CD4-positive, CD25-positive, alpha-beta regulatory T cell (primary cell): ENCODE results near the gene PRSS35. TPM values are rescaled to one million over a fixed set of nuclear protein-coding genes. Genes with fewer than 3 reads are reported as not detected.
"Not testable (repeated sequence)": the region's sequence is repeated elsewhere in the genome, so short reads cannot be mapped to it uniquely, and the experiment has no call there.

Source experiments
- ATAC-seq, 2 donors: fragments of 150-1000 bp; cut with Tn5 transposase; one replicate each; pipeline ENCODE4 v1.10.0; 2021; ENCODE audit warnings: low read depth in 2 of 2, moderate number of reproducible peaks in 2 of 2, moderate library complexity in 1 of 2
- DNase-seq, 3 donors: peaks; one replicate each; pipeline versions ENCODE4 v3.0.0 to v3.0.0-alpha.2; 2012 to 2022; ENCODE audit warnings: mixed read lengths in 1 of 3
- H3K27ac ChIP-seq: one replicate; pipeline ENCODE4 v1.7.0; 2013; ENCODE audit warnings: mild to moderate bottlenecking, low read length; ENCODE audit not compliant: insufficient read depth, poor library complexity, severe bottlenecking
- H3K27me3 ChIP-seq: one replicate; pipeline ENCODE4 v1.7.0; 2013; ENCODE audit warnings: low read length; ENCODE audit not compliant: control insufficient read depth, insufficient read depth
- H3K36me3 ChIP-seq: one replicate; pipeline ENCODE4 v1.7.0; 2013; ENCODE audit warnings: mild to moderate bottlenecking, low read length, moderate library complexity; ENCODE audit not compliant: control insufficient read depth, insufficient read depth
- H3K4me1 ChIP-seq: 2 replicates; pipeline ENCODE4 v1.7.0; 2013; ENCODE audit warnings: mild to moderate bottlenecking, low read length; ENCODE audit not compliant: insufficient read depth, control insufficient read depth, poor library complexity, severe bottlenecking
- H3K4me3 ChIP-seq: one replicate; pipeline ENCODE4 v1.7.0; 2013; ENCODE audit warnings: low read depth, mild to moderate bottlenecking, low read length, moderate library complexity
- H3K9me3 ChIP-seq, 2 experiments: 1 replicate in 1 of 2; 2 replicates in 1 of 2; pipeline ENCODE4 v1.7.0; 2013; ENCODE audit warnings: low read length in 2 of 2, mild to moderate bottlenecking in 1 of 2, moderate library complexity in 1 of 2; ENCODE audit not compliant: control insufficient read depth in 2 of 2
- H3K27ac Mint-ChIP-seq, 3 donors: one replicate each; pipeline ENCODE4 v1.8.0; 2020 to 2022; ENCODE audit warnings: mild to moderate bottlenecking in 3 of 3, mixed read lengths in 3 of 3, moderate library complexity in 2 of 3
- H3K27me3 Mint-ChIP-seq: one replicate; pipeline ENCODE4 v1.8.0; 2022; ENCODE audit warnings: mild to moderate bottlenecking, mixed read lengths
- H3K36me3 Mint-ChIP-seq: one replicate; pipeline ENCODE4 v1.8.0; 2020; ENCODE audit warnings: mixed read lengths
- H3K4me1 Mint-ChIP-seq, 4 donors: one replicate each; pipeline ENCODE4 v1.8.0; 2020 to 2022; ENCODE audit warnings: mixed read lengths in 4 of 4, mild to moderate bottlenecking in 1 of 4
- H3K4me3 Mint-ChIP-seq, 4 donors: one replicate each; pipeline ENCODE4 v1.8.0; 2020 to 2022; ENCODE audit warnings: mild to moderate bottlenecking in 4 of 4, mixed read lengths in 4 of 4, moderate library complexity in 3 of 4
- H3K9me3 Mint-ChIP-seq, 7 donors: one replicate each; pipeline ENCODE4 v1.8.0; 2020 to 2022; ENCODE audit warnings: mixed read lengths in 7 of 7, mild to moderate bottlenecking in 3 of 7, moderate library complexity in 2 of 7
- polyA plus RNA-seq, 4 donors: library from polyadenylated mRNA; unstranded; fragments of 300-500 nt; fragmentation: Illumina TruSeq; gene quantifications; one replicate each; pipeline ENCODE4 v1.2.3, GENCODE V29; 2021
- total RNA-seq: library from RNA; stranded (reverse); gene quantifications from one replicate; pipeline ENCODE4 v1.2.3, GENCODE V29; 2022

PRSS35 gene
- total and polyA plus RNA-seq, 5 donors from 2014 or later, result not detected

DNA sequence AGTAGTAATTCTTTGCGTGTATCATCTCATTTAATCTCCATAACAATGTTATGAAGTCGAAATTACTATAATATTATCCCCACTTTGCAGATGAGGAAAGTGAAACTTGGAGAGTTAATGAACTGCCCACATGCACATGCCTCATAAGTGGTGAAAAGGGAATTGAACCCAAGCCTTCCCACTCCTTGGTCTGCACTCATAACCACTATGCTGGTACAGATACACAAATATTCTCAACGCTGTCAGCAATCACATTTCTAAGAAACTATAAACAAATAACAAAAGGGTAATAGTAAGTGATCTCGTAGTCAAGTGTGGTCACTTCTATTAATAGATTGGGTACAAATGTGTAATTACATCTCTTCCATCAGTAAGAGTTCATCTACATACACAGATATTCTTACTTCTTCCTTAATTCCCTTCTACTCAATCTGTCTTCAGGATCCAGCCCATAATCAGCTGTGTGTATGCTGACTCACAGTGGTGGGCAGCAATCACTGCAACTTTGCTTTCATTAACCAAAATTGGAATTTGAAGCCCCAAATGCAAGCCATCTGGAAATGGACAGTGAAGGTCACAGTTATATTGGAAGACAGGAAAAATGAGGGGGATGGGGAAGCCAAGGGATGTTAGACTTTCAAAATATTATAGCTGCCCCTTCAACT, 6.6 kb downstream of the PRSS35 start:
- H3K4me1 ChIP-seq, result no peaks in the 10 kb centered on the region
- no peak overlapping the region for H3K4me3 Mint-ChIP-seq
- no peak for DNase-seq
- no peaks in the 10 kb centered on the region for H3K36me3 ChIP-seq
- H3K27me3 Mint-ChIP-seq, result peaks cover 12% of the 10 kb centered on the region
- ATAC-seq, result no peak
- no peak overlapping the region for H3K27ac Mint-ChIP-seq
- no peak overlapping the region for H3K27ac ChIP-seq
- H3K36me3 Mint-ChIP-seq, result no peaks in the 10 kb centered on the region
- no peaks in the 10 kb centered on the region for H3K9me3 ChIP-seq
- H3K9me3 Mint-ChIP-seq, result peaks cover 0 to 2% (median 0%) of the 10 kb centered on the region in 7 donors
- H3K4me1 Mint-ChIP-seq, result no peaks in the 10 kb centered on the region
- peaks cover 3% of the 10 kb centered on the region for H3K27me3 ChIP-seq
- no peak overlapping the region for H3K4me3 ChIP-seq

DNA sequence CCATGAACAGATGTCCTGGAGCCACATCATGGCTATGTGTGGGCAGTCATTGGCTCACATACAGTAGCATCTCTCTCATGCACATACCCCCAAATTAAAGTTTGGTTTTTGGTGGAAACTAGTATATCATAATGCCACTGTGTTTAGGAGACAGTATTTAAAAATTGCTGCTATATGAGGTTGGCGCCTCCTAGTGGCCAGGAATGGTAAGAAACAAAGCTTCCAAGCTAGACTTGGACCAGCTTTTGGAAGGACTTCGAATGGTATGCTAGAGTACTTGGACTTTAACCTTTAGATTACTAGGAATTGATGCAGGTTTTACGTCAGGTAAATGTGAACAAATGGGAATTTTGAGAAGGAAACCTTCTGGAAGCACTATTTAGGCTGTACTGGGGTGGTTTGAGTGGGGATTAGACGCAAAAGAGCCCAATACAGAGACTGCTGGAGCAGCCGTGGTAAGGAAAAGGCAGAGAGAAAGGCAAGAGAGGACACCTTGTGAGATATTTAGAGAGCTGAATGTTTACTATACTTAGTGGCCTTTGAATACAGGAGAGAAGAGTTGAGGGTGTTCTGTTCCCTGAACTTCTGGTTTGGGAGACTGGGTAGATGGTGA, 23.8 kb downstream of the PRSS35 start:
- H3K27me3 Mint-ChIP-seq, result peaks cover 4% of the 10 kb centered on the region
- peak in 1 of 3 donors; percentile 59 for DNase-seq

DNA sequence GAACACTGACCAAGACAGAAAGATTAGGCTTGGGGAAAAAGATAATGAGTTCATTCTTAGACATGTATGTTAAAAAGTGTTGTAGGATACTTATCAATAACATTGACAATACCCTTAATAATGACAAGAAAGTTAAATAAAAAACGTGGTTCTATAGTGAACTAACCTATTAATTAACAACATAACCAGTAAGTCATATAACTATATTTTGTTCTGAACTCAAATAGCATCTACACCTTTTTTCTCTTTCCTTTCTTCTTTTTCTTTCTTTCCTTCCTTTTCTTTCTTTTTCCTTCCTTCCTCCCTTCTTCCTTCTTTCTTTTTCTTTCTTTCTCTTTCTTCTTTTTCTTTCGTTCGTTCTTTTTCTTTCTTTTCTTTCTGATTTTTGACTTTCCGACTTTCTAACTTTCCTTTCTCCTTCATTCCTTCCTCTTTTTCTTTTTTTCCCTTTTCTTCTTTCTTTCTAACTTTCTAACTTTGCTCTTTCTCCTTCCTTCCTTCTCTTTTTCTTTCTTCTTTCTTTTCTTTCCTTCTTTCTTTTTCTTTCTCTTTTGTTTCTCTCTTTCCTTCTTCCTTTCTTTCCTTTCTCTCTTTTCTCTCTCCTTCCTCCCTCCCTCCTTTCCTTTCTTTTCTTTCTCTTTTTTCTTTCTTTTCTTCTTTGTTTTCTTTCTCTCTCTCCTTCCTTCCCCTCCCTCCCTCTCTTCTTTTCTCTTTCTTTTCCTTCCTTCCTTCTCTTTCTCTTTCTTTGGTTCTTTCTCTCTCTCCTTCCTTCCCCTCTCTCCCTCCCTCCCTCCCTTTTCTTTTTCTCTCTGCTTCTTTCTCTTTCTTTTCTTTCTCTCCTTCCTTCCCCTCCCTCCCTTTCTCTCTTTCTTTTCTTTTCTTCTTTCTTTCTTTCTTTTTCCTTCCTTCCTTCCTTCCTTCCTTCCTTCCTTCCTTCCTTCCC, 24.6 kb downstream of the PRSS35 start:
- Mint-ChIP-seq H3K4me1 (no peaks in the 10 kb centered on the region), H3K27ac (no peak overlapping the region), H3K9me3 (peaks cover 0 to 3% (median 0%) of the 10 kb centered on the region in 7 donors)

More for the DNA sequence above, 23.8 kb downstream of the PRSS35 start:
- Histone ChIP-seq H3K4me3 (no peak overlapping the region), H3K27me3 (no peaks in the 10 kb centered on the region), H3K27ac (no peak overlapping the region), H3K9me3 (no peaks in the 10 kb centered on the region), H3K4me1 (no peaks in the 10 kb centered on the region), H3K36me3 (no peaks in the 10 kb centered on the region)
- Mint-ChIP-seq H3K4me3 (no peak overlapping the region), H3K27ac (no peak overlapping the region), H3K4me1 (no peaks in the 10 kb centered on the region), H3K9me3 (peaks cover 0 to 2% (median 0%) of the 10 kb centered on the region in 7 donors), H3K36me3 (no peaks in the 10 kb centered on the region)
- no peak for ATAC-seq

DNA sequence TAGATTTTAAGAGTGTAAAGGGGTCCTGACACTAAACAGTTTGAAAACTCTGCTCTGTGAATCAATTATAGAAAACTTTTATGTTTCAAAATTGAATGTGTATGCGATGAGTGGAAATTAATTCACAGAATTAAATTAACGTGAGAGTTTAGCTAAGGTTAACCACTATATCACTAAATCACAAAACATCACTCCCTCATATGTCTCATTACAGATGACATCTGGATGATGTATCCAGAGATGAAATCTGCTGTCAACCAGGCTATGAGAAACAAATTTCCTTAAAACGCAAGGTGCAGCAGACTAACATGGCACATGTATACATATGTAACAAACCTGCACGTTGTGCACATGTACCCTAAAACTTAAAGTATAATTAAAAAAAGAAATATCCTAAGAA, 27.3 kb downstream of the PRSS35 start:
- Histone ChIP-seq H3K4me3 (no peak overlapping the region), H3K4me1 (no peaks in the 10 kb centered on the region), H3K9me3 (no peaks in the 10 kb centered on the region), H3K36me3 (no peaks in the 10 kb centered on the region), H3K27me3 (no peaks in the 10 kb centered on the region), H3K27ac (no peak overlapping the region)
- no peak overlapping the region for H3K4me3 Mint-ChIP-seq
- no peak for DNase-seq
- H3K36me3 Mint-ChIP-seq, result no peaks in the 10 kb centered on the region
- peaks cover 0 to 4% (median 0%) of the 10 kb centered on the region in 7 donors for H3K9me3 Mint-ChIP-seq
- no peak overlapping the region for H3K27ac Mint-ChIP-seq
- ATAC-seq, result no peak
- H3K27me3 Mint-ChIP-seq, result peaks cover 6% of the 10 kb centered on the region
- H3K4me1 Mint-ChIP-seq, result no peaks in the 10 kb centered on the region

More for the DNA sequence above, 24.6 kb downstream of the PRSS35 start:
- H3K36me3 Mint-ChIP-seq, result no peaks in the 10 kb centered on the region
- no peaks in the 10 kb centered on the region for H3K27me3 ChIP-seq
- H3K36me3 ChIP-seq, result no peaks in the 10 kb centered on the region
- ATAC-seq, result no peak
- H3K4me3 Mint-ChIP-seq, result no peak overlapping the region
- H3K4me3 ChIP-seq, result no peak overlapping the region
- no peak for DNase-seq
- H3K9me3 ChIP-seq, result no peaks in the 10 kb centered on the region
- H3K27ac ChIP-seq, result no peak overlapping the region
- no peaks in the 10 kb centered on the region for H3K4me1 ChIP-seq
- H3K27me3 Mint-ChIP-seq, result peaks cover 4% of the 10 kb centered on the region

DNA sequence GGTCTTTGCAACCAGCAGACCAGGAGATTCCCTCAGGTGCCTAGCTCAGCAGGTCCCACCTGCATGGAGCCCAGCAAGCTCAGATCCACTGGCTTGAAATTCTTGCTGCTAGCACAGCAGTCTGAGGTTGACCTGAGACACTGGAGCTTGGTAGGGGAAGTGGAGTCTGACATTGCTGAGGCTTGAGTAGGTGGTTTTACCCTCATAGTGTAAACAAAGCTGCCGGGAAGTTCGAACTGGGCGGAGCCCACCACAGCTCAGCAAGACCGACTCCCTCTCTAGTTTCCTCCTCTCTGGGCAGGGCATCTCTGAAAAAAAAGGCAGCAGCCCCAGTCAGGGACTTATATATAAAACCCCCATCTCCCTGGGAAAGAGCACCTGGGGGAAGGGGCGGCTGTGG, 34.3 kb downstream of the PRSS35 start:
- Mint-ChIP-seq H3K4me3 (no peak overlapping the region), H3K27ac (no peak overlapping the region), H3K36me3 (no peaks in the 10 kb centered on the region), H3K9me3 (peaks cover 0 to 10% (median 4%) of the 10 kb centered on the region in 7 donors), H3K27me3 (peaks cover 4% of the 10 kb centered on the region), H3K4me1 (no peaks in the 10 kb centered on the region)
- no peak overlapping the region for H3K27ac ChIP-seq
- H3K4me3 ChIP-seq, result no peak overlapping the region
- H3K27me3 ChIP-seq, result no peaks in the 10 kb centered on the region
- DNase-seq, result peak in 1 of 3 donors; percentile 30
- ATAC-seq, result no peak
- H3K9me3 ChIP-seq, result no peaks in the 10 kb centered on the region
- no peaks in the 10 kb centered on the region for H3K4me1 ChIP-seq
- no peaks in the 10 kb centered on the region for H3K36me3 ChIP-seq

DNA sequence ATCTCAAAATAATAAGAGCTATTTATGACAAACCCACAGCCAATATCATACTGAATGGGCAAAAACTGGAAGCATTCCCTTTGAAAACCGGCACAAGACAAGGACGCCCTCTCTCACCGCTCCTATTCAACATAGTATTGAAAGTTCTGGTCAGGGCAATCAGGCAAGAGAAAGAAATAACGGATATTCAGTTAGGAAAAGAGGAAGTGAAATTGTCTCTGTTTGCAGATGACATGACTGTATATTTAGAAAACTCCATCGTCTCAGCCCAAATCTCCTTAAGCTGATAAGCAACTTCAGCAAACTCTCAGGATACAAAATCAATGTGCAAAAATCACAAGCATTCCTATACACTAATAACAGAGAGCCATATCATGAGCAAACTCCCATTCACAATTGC, 38.1 kb downstream of the PRSS35 start:
- DNase-seq, H3K27ac ChIP-seq, H3K4me1 ChIP-seq, H3K4me3 Mint-ChIP-seq, H3K9me3 Mint-ChIP-seq, H3K36me3 ChIP-seq, H3K9me3 ChIP-seq, H3K27me3 ChIP-seq, ATAC-seq, H3K4me1 Mint-ChIP-seq, H3K36me3 Mint-ChIP-seq, H3K4me3 ChIP-seq, H3K27me3 Mint-ChIP-seq: not testable (repeated sequence)
- peak overlapping the region in 1 of 3 donors; percentile 14 for H3K27ac Mint-ChIP-seq

DNA sequence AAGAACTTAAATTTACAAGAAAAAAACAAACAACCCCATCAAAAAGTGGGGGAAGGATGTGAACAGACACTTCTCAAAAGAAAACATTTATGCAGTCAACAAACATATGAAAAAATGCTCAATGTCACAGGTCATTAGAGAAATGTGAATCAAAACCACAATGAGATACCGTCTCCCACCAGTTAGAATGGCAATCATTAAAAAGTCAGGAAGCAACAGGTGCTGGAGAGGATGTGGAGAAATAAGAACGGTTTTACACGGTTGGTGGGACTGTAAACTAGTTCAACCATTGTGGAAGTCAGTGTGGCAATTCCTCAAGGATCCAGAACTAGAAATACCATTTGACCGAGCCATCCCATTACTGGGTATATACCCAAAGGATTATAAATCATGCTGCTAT, 39.4 kb downstream of the PRSS35 start:
- not testable (repeated sequence) for H3K4me3 Mint-ChIP-seq, DNase-seq, H3K9me3 ChIP-seq, H3K4me3 ChIP-seq, H3K27me3 ChIP-seq, H3K36me3 Mint-ChIP-seq, H3K4me1 Mint-ChIP-seq, H3K9me3 Mint-ChIP-seq, H3K27me3 Mint-ChIP-seq, H3K4me1 ChIP-seq, H3K36me3 ChIP-seq, H3K27ac Mint-ChIP-seq, H3K27ac ChIP-seq, ATAC-seq
